ENCODE measurements around the gene CCDC175.

CCDC175 gene

DNA sequence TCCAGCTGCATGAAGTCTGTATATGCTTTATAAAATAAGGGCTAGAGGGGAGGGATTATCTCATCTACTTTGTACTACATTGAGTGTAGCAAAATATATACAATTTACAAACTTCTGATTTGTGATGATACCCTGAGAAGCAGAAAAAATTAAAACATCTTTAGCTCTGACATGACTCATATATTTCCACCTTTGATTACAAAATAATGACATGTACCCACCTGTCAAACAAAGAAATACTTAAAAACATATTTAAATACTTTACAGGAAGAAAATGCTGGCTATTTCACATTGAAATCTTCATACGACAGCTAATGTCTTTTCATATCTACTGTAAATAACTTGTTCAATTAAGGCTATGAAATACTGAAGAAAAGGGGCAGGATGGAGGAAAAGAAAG is 114.7 kb downstream of the CCDC175 start:
- TF ChIP-seq FOXP2 (optimal IDR thresholded peaks at IDR 0.05; ENCODE audit: borderline replicate concordance, extremely low read depth, extremely low read length, insufficient read depth): no peak
- no peak for TF ChIP-seq SIN3A (IDR thresholded peaks at IDR 0.05; ENCODE audit: borderline replicate concordance, insufficient read depth, low read length)
- TF ChIP-seq, protein P1, sequence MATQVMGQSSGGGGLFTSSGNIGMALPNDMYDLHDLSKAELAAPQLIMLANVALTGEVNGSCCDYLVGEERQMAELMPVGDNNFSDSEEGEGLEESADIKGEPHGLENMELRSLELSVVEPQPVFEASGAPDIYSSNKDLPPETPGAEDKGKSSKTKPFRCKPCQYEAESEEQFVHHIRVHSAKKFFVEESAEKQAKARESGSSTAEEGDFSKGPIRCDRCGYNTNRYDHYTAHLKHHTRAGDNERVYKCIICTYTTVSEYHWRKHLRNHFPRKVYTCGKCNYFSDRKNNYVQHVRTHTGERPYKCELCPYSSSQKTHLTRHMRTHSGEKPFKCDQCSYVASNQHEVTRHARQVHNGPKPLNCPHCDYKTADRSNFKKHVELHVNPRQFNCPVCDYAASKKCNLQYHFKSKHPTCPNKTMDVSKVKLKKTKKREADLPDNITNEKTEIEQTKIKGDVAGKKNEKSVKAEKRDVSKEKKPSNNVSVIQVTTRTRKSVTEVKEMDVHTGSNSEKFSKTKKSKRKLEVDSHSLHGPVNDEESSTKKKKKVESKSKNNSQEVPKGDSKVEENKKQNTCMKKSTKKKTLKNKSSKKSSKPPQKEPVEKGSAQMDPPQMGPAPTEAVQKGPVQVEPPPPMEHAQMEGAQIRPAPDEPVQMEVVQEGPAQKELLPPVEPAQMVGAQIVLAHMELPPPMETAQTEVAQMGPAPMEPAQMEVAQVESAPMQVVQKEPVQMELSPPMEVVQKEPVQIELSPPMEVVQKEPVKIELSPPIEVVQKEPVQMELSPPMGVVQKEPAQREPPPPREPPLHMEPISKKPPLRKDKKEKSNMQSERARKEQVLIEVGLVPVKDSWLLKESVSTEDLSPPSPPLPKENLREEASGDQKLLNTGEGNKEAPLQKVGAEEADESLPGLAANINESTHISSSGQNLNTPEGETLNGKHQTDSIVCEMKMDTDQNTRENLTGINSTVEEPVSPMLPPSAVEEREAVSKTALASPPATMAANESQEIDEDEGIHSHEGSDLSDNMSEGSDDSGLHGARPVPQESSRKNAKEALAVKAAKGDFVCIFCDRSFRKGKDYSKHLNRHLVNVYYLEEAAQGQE (IDR thresholded peaks at IDR 0.05; ENCODE audit: insufficient read depth in 1 of 2, low read depth in 2 of 2, low read length in 2 of 2): no peak
- no peak for TF ChIP-seq TAF1 (IDR thresholded peaks at IDR 0.05; ENCODE audit: borderline replicate concordance, insufficient read depth, low read length)
- no peak for TF ChIP-seq POLR2AphosphoS5 (IDR thresholded peaks at IDR 0.05; ENCODE audit: low read depth, low read length)

DNA sequence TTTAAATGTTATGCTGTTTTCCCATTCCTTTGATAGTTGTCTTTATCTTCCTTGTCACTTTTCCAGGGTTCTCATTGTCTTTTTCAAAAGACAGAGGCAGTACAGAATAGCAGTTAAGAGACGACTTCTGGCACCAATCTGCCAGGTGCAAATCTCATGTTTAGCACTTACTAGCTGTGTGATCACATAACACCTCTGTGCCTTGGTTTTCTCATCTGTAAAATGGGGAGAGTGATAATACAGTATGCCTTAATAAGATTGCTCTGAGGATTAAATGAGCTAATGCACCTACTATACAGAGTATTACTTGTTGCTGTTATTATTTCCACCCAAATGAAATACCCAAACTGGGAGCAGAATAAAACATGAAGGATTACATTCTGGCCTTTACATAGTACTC is 116.2 kb downstream of the CCDC175 start:
- TF ChIP-seq TAF1 (IDR thresholded peaks at IDR 0.05; ENCODE audit: borderline replicate concordance, insufficient read depth, low read length): no peak
- TF ChIP-seq, protein P1 (IDR thresholded peaks at IDR 0.05; ENCODE audit: insufficient read depth in 1 of 2, low read depth in 2 of 2, low read length in 2 of 2): no peak
- no peak for TF ChIP-seq FOXP2 (optimal IDR thresholded peaks at IDR 0.05; ENCODE audit: borderline replicate concordance, extremely low read depth, extremely low read length, insufficient read depth)
- TF ChIP-seq POLR2AphosphoS5 (IDR thresholded peaks at IDR 0.05; ENCODE audit: low read depth, low read length): no peak

DNA sequence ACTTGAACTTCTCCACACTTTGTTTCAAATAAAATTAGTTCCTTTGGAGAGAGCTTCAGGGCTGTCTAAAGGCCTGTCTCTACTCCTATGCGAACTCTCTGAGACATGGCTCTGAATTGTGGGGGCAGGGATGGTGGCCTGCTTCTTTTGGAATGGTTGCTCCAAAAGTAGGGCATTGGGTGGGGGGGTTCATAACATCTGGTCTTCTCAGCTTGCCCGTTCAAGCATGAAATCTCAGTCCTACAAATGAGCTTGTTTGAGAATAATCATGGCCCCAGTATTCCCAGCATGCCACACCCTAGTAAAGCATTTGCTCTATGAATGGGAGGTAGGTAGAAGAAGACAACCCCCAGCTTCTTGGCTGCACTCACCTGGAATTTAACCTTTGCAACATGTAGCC is 118.1 kb downstream of the CCDC175 start:
- TF ChIP-seq SIN3A (IDR thresholded peaks at IDR 0.05; ENCODE audit: borderline replicate concordance, insufficient read depth, low read length): no peak
- TF ChIP-seq FOXP2 (optimal IDR thresholded peaks at IDR 0.05; ENCODE audit: borderline replicate concordance, extremely low read depth, extremely low read length, insufficient read depth): no peak
- TF ChIP-seq TAF1 (IDR thresholded peaks at IDR 0.05; ENCODE audit: borderline replicate concordance, insufficient read depth, low read length): no peak
- TF ChIP-seq, protein P1 (IDR thresholded peaks at IDR 0.05; ENCODE audit: insufficient read depth in 1 of 2, low read depth in 2 of 2, low read length in 2 of 2): no peak
- no peak for TF ChIP-seq POLR2AphosphoS5 (IDR thresholded peaks at IDR 0.05; ENCODE audit: low read depth, low read length)

DNA sequence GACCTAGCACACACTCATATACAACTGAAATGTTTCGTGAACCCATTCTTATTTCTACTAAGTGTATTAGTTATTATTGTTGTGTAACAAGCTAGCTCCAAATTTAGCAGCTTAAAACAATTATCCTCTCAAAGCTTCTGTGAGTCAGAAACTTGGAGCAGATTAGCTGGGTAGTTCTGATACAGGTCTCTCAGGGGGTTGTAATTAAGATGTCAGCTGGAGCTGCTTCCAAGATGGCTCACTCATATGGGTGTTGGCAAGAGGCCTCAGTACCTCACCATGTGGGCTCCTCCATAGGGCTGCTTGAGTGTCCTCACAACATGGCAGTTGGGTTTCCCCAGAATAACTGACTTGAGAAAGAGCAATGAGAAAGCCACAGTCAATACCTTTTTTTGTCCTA is 121.2 kb downstream of the CCDC175 start:
- TF ChIP-seq FOXP2 (optimal IDR thresholded peaks at IDR 0.05; ENCODE audit: borderline replicate concordance, extremely low read depth, extremely low read length, insufficient read depth) (no peak), TAF1 (IDR thresholded peaks at IDR 0.05; ENCODE audit: borderline replicate concordance, insufficient read depth, low read length) (no peak)
